COLO829 (cell line): ENCODE data around the gene APBA2.
"Not testable (repeated sequence)": the region's sequence is repeated elsewhere in the genome, so short reads cannot be mapped to it uniquely, and the experiment has no call there.

Experiments used
- DNase-seq: peaks from one replicate; pipeline ENCODE4 v3.0.0; 2012; ENCODE audit warnings: low spot score

Gene APBA2

GRCh38 chr15:29035336-29036285, 149.8 kb downstream of the APBA2 start:
- no peak for DNase-seq

GRCh38 chr15:29037997-29038705, 152.4 kb downstream of the APBA2 start:
- no peak for DNase-seq

DNA sequence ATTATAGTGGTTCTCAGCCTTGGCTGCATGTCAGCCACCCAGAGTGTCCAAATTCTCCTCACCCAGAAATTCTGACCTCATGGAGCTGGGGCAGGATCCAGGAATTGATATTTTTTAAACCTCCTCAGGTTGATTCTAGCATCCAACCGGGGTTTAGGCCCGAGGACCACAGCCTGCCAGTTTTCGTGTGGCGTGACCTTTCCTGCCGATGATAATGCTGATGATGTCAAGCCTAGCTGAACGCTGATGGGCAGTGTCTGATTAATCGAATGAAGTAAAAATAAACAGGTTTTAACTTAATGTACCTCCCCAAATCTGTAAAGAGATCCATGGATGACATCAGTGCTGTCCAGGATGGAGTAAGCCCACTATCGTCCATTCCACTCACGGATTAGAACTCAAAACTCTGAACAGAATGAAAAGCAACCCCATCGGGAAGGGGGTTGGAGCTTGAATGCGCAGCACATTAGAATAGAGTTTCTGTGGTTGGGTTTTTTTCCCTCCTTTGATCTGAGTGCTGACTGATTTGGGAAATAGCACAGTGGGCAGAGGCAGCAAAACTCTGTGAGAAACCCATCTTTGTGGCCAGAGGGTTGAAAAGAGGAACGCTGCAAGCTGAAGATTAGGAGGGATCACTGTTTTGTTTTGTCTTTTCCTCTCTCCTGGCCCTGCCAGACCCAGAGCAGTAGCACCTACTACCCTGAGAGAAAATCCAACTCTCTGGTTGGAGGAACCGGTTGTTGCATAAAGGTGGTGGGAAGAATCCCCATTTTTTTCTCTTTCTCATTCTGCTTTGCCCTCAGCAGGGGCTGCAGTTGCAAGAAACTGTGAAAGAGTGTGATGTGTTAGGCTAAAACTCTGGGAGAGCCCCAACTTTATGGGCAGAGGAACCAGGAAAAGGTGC, 153.9 kb downstream of the APBA2 start:
- DNase-seq, result no peak

DNA sequence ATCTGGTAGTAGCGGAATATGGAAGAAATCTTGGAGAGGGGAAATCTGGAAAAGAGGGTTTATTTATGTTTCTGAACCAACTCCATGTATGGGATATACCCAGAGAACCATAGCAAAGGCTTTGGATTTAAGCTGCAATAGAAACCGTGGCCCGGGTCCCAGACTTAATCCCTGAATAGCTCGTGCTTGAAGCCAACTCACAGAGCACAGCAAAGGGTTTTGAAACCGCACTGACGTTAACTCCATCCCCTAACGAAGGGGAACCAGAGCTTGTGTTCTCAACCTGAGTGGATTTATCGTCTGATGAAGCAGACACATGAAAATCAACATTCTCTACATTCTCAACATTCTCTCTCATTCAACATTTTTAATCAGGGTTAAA, 154.6 kb downstream of the APBA2 start:
- DNase-seq, result no peak

GRCh38 chr15:29043736-29044502, 158.1 kb downstream of the APBA2 start:
- peak; percentile 42 for DNase-seq

GRCh38 chr15:29044503-29044901, 158.7 kb downstream of the APBA2 start:
- DNase-seq, result no peak

DNA sequence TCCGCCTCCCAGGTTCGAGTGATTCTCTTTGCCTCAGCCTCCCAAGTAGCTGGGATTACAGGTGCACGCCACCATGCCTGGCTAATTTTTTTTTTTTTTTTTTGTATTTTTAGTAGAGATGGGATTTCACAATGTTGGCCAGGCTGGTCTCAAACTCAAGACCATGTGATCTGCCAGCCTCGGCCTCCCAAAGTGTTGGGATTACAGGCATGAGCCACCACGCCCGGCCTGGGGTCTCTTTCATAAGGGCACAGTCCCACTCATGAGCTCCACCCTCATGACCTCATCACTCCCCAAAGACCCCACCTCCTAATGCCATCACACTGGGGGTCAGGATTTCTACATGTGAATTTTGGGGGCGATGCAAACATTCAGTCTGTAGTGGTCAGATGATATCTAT, 159.4 kb downstream of the APBA2 start:
- not testable (repeated sequence) for DNase-seq

GRCh38 chr15:29045717-29046116, 159.9 kb downstream of the APBA2 start:
- peak; percentile 58 for DNase-seq

DNA sequence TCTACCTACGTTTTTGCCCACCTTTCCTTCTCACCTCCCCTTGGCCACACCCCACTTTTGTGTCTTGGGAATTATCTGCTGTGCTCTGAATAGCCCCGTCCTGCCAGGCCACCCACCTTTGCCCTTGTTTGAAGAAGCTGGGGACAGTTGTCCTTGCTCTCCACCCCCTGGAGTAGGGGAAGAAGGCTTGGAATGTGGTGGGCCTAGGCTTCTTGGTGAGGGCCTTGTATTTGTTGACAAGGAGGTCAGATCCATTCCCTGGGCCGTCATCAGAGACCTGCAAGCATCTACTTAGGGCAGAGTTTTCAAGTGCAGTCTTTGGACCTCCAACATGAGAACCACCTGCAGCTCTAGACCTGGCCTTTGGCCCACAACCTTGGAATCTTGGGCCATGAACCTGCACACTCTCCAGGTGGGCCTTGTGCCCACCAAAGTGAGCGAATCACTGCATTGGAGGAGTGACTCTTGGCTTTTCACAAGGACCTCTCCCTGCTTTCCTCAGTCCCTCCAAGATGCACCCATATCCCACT, 160.6 kb downstream of the APBA2 start:
- no peak for DNase-seq

DNA sequence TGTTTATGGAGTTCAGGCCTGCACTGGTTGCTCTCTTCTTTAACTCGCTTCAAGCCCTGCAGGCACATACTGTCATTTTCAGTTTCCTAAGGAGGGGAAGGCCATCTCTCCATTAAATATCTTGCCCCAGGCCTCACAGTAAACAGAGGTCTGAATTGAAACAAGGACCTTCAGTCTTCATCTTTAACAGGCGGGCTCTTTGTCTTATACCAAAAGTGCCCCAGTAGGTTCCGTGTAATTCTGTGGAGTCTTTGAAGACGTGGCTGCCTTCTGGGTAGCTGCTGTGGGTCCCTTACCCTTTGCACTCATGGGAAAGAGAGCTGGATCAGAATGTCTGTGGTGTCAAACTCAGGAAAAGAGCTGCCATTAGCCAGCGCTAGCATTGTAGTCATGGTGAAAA, 161.2 kb downstream of the APBA2 start:
- DNase-seq, result peak; percentile 75

GRCh38 chr15:29048011-29048410, 162.2 kb downstream of the APBA2 start:
- DNase-seq, result no peak

- no peak for DNase-seq
Observed at GRCh38 chr15:29050870-29051269, 165.1 kb downstream of the APBA2 start.

GRCh38 chr15:29051422-29051821, 165.6 kb downstream of the APBA2 start:
- no peak for DNase-seq

GRCh38 chr15:29053006-29053405, 167.2 kb downstream of the APBA2 start:
- no peak for DNase-seq

GRCh38 chr15:29053661-29054131, 167.9 kb downstream of the APBA2 start:
- no peak for DNase-seq

DNA sequence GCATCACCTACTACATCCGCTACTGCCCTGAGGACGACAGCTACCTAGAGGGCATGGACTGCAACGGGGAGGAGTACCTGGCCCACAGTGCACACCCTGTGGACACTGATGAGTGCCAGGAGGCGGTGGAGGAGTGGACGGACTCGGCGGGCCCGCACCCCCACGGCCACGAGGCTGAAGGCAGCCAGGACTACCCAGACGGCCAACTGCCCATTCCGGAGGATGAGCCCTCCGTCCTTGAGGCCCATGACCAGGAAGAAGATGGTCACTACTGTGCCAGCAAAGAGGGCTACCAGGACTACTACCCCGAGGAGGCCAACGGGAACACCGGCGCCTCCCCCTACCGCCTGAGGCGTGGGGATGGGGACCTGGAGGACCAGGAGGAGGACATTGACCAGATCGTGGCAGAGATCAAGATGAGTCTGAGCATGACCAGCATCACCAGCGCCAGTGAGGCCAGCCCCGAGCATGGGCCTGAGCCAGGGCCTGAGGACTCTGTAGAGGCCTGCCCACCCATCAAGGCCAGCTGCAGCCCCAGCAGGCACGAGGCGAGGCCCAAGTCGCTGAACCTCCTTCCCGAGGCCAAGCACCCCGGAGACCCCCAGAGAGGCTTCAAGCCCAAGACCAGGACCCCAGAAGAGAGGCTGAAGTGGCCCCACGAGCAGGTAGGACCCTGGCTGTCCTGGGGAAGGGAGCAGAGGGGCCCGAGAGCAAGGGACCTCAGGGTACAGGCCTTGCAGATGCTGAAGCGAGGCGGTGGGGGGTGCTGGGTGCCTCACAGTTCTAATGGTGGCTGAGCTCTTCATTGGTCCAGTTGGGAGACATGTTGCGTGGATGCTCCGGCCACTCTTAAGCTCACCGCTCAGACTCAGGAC, 168.6 kb downstream of the APBA2 start:
- no peak for DNase-seq

- no peak for DNase-seq
Observed at GRCh38 chr15:29055876-29056275, 170.1 kb downstream of the APBA2 start.

- DNase-seq, result no peak
Observed at GRCh38 chr15:29056839-29057450, 171.2 kb downstream of the APBA2 start.

- no peak for DNase-seq
Observed at GRCh38 chr15:29057856-29058255, 172.1 kb downstream of the APBA2 start.
